Measurements from ENCODE around the gene RNF207. TPM values are rescaled to one million over a fixed set of nuclear protein-coding genes. Genes with fewer than 3 reads are reported as not detected.

The RNF207 gene
- total and polyA plus RNA-seq, 2 donors (not counting 3 experiments of a cell fraction or from before 2014, with no cell fraction given): 3.2 to 8.2 TPM

- DNase-seq (ENCODE audit: low read depth, low spot score): no peak
- H4K20me1 ChIP-seq (replicated peaks; ENCODE audit: control insufficient read depth, extremely low read depth, insufficient read depth, low read length): no peaks in the 10 kb centered on the region
- no peaks in the 10 kb centered on the region for H3K9me3 ChIP-seq (replicated peaks; ENCODE audit: control insufficient read depth, insufficient read depth, low read length)
- dilution Hi-C loops (cut with MboI; ENCODE audit: extremely low pct_ligation_motif_present, low sequenced_read_pairs): no loop called here
- H3K79me2 ChIP-seq (ENCODE audit: control insufficient read depth, insufficient read depth, low read length): no peaks in the 10 kb centered on the region
- H3K9me1 ChIP-seq (replicated peaks; ENCODE audit: control insufficient read depth, extremely low read depth, insufficient read depth, low read length): no peaks in the 10 kb centered on the region
- no peak overlapping the region for H3K4me3 ChIP-seq (replicated peaks in 1 of 3; ENCODE audit: insufficient read depth in 1 of 3, low read depth in 1 of 3, low read length in 3 of 3)
- POLR2A ChIA-PET: no interaction called here
- no peaks in the 10 kb centered on the region for H3K36me3 ChIP-seq (ENCODE audit: control insufficient read depth in 2 of 2, extremely low read depth in 1 of 2, insufficient read depth in 2 of 2, low read length in 2 of 2)
- H3K9ac ChIP-seq (replicated peaks; ENCODE audit: extremely low read depth, insufficient read depth, low read length): no peak overlapping the region
- no peak for FAIRE-seq
- H3K4me1 ChIP-seq (ENCODE audit: control insufficient read depth, extremely low read depth, insufficient read depth, low read length): no peaks in the 10 kb centered on the region
- intact Hi-C loops (cut with micrococcal nuclease): no loop called here
- CTCF ChIA-PET: no interaction called here
- H3K4me2 ChIP-seq (ENCODE audit: insufficient read depth, low read length): no peak overlapping the region
- peaks cover 3 to 10% of the 10 kb centered on the region in 2 experiments for H3K27me3 ChIP-seq (ENCODE audit: control insufficient read depth in 2 of 2, insufficient read depth in 2 of 2, low read length in 2 of 2)
- no peak overlapping the region for H3K27ac ChIP-seq (ENCODE audit: insufficient read depth, low read depth, low read length)
- no peak for TF ChIP-seq JUN (IDR thresholded peaks at IDR 0.05; ENCODE audit: borderline replicate concordance, insufficient read depth, insufficient read length, low read depth)
- no peak for TF ChIP-seq GATA2 (IDR thresholded peaks at IDR 0.05; ENCODE audit: insufficient read depth, insufficient read length, low read depth, low read length)
- TF ChIP-seq MYC (IDR thresholded peaks at IDR 0.05; ENCODE audit: low read depth, low read length): no peak
- TF ChIP-seq EZH2 (IDR thresholded peaks at IDR 0.05; ENCODE audit: borderline replicate concordance, low read depth, low read length, severe bottlenecking): no peak
- TF ChIP-seq POLR2A (IDR thresholded peaks at IDR 0.05; ENCODE audit: low read depth, low read length): no peak
- no peak for TF ChIP-seq CTCF (IDR thresholded peaks at IDR 0.05; ENCODE audit: extremely low read depth in 1 of 2, insufficient read depth in 1 of 2, low read depth in 1 of 2, low read length in 2 of 2)
- TF ChIP-seq FOS (IDR thresholded peaks at IDR 0.05; ENCODE audit: borderline replicate concordance, insufficient read depth, low read length): no peak
- no peak for TF ChIP-seq POLR2AphosphoS5 (IDR thresholded peaks at IDR 0.05; ENCODE audit: insufficient read depth, low read depth, low read length)
- no peak for TF ChIP-seq MAX (IDR thresholded peaks at IDR 0.05; ENCODE audit: insufficient read depth, insufficient read length)
- no TSS peak for BruUV-seq (replicated peaks)
- H2AFZ ChIP-seq (ENCODE audit: low read depth, low read length): no peak overlapping the region
These were observed 47.5 kb downstream of the RNF207 start for GRCh38 chr1:6253380-6253779.

Data from endothelial cell of umbilical vein (primary cell).